ENCODE results near the gene GFRAL.
A peak's percentile ranks its signal among the peaks of the same experiment; 100 is the strongest.

GFRAL gene

DNA sequence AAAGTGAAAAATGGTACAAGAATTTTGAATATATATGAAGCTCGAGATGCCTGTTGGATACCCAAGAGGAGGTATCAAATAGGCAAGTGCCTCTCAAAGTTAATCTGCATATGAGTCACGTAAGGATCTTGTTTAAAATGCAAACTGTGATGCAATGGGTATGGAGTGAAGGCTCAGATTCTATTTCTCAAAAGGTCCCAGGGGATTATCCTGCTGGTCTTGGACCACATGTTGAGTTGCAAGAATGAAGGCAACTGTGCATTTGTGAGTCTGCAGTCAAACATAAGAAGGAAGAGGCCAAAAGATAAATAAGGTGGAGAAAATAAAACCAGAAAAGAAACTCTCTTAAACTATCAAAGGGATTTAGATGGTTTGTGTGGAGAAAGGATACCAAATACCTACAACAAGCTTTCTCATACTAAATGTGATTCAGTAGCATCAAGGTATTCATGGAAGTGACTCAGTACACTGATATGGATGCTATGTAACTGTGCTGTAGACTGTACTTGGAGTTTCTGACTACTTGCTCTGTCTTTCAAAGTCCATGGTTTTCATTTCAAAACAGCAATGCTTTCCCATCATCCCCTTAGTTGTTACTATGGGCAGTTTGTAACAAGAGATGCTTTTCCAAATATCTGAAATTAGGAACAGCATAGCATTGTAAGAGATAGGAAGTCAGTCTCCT is 106.3 kb downstream of the GFRAL start:
- DNase-seq (ENCODE audit: low read depth, low spot score): peak; percentile 61

DNA sequence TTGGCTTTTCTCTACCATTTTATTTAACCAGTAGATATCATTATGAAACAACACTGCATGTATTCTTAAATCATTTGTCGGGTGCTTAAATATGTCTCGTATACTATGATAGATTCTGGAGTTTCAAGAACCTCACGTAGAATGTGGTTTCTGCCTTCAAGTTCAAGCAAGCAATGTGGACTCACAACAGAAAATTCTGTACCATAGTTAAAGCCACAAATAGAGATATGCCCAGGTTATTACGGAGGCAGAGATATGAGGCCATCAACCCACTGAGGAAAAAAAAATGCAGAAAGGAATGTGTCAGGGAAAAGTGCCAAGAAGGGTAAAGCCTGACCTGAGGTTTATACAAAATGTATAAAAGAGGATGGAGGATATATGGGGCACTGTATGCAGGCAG is 109.9 kb downstream of the GFRAL start:
- no peak for DNase-seq (ENCODE audit: low read depth, low spot score)

DNA sequence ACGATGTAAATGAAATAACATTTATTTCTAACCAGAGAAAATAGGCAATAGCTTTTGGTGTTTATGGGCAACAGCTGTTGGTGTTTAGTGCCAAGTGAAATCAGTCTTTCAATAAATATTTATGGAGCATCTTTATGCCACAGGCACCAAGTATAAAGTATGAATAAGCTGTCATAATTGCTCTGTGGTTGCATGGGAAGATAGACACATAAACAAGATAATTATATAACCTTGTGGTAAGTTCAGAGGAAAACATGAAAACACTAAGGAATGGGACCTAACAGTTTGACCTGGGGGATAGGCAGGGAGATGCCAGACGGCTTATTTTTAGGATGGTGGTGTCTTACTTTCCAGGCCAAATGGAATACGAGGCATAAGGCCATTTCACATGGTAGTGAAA is 110.9 kb downstream of the GFRAL start:
- DNase-seq (ENCODE audit: low read depth, low spot score): no peak

DNA sequence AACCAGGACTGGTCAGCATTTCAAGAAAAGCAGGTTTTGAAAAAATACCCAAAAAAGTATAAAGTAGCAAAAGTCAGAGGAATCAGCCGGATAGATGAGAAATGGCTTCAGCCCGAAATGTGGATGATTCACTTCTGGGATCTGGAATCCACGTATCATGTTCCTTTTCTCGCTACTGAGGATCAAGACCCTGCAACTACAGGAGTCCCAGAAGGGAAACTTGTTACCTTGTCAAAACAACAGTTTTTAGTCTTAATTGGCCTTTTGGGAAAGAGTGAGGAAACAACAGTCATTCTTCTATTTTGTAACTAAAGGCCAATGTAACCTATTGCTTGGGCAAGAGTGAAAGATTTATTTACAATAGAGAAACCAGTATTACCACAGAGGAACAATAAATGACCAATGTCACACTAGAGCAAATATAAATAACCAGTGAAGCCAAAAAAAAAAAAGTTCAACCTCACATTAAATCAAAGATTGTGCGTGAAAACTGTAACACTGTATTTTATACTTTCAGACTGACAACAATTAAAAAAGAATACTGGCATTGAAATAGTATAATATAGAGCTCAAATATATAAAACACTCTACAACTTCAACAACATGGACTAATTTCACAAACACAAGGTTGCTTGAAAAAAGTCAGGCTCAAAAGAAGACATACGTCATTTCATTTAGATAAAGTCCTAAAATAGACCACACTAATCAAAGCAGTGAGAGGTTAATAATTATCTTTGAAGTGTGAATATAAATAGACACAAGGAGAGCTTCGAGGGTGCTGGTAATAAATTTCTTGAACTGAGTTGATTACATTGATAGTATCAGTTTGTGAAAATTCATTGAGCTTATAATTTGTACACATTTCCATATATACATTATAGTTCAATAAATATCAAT is 116.2 kb downstream of the GFRAL start:
- no peak for DNase-seq (ENCODE audit: low read depth, low spot score)

DNA sequence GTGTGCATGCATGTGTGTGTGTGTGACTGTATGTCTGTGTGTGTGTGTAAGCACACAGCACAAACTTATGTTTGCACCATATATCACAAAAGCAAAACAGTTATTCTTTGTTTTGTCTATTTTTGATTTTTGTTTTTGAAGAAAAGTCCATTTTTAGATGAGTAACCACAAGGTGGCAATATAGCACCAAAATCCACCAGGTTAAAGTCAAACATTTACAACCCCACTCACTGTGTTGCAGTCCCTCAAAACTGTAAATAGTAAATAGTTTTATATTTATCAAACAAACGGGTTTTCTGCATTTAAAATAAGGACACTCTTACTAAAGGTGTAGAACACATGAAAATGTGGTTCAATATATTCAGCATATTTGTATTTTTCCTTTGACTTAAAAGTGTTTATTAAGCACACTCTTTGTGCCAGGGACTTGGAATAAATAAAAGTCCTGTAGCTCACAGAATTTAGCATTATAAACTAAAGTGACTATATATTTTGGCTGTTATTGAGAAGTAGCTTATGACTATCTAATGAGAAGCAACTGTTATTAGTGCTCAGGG is 118.5 kb downstream of the GFRAL start:
- DNase-seq (ENCODE audit: low read depth, low spot score): peak; percentile 18

DNA sequence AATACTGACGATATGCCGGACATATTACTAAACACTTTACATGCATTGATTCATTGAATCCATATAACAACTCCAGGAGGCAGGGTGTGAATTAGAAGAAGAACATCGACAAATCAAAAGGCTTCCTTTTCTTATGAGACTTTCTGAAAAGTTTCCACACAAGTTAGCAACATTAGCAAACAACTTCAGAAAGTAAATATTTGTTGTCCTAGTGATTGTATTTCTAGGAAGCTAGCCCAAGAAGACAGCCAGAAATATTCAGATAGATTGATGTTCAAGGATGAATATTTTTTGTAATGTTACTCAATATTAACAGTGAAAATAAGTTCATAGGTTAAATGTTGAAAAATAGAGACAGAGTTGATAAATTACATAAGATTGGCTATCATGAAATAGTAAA is 120.6 kb downstream of the GFRAL start:
- DNase-seq (ENCODE audit: low read depth, low spot score): no peak

DNA sequence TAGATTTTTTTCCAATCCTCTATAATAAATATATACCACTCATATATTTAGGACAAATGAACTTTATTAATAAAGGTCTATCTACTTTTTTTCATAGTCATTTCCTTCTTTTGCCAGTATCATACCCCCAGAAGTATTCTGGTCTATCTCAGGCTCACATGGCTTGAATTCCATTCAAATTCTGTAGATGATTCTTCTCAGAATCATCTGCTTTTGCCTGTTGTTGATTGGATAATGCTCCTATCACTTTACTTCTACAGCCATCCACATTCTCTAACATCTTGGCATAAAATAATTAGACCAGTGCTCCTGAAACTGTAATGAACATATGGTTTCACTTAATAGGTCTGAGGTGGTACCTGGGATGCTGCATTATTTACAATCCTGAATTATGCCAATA is 121.2 kb downstream of the GFRAL start:
- no peak for DNase-seq (ENCODE audit: low read depth, low spot score)

DNA sequence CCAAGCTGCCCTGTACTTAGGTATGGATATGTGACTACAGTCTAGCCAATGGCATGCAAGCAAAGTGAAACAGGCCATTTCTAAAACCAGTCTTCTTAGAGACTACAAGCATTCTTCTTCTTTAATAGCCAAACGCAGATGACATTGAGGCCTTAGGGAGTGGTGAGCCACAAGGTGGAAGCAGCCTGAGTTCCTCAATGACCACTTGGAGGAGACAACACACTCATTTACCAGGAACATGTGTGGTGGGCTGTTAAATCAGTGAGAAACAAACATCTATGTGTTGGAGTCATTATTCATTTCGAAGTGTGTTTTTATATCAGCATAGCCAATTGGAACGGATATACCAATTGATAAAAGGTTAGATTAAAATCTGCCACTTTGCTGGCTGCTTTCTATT is 122.0 kb downstream of the GFRAL start:
- DNase-seq (ENCODE audit: low read depth, low spot score): no peak

DNA sequence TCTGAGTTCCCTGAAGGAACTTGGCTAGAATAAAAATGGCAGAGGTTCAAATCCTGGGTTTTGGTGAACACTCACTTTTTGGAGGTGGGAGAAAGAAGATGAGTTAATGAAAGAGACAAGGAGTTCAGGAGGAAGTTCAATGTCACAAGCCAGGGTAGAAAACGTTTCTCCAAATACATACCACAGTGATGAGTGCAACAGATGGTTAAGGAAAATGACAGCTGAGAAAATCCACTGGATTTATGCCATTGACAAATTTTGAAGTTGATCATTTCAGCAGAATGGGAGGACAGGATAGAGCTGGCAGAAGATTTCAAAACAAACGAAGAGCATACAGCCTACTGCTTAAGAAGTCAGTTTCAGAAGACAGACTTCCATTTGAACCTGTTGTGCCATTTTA is 122.7 kb downstream of the GFRAL start:
- no peak for DNase-seq (ENCODE audit: low read depth, low spot score)

Data from brain pericyte (primary cell).